AG04450 (cell line): ENCODE data around the gene ZFX. TPM values are rescaled to one million over a fixed set of nuclear protein-coding genes. Genes with fewer than 3 reads are reported as not detected.

Experiments
- CTCF ChIA-PET: fragments of 300-600, 350-600 bp; formaldehyde crosslinking; extraction: SDS; loops from one replicate; lab custom pipeline; 2022; ENCODE audit warnings: antibody characterized with exemption, inconsistent platforms; lab: Charles Lee
- POLR2A ChIA-PET: fragments of 350-600 bp; formaldehyde crosslinking; extraction: SDS; loops from one replicate; lab custom pipeline; 2021; ENCODE audit warnings: antibody characterized with exemption, inconsistent platforms; lab: Yijun Ruan, JAX
- DNase-seq: peaks from one replicate; pipeline ENCODE4 v3.0.0-alpha.2; 2011; ENCODE audit warnings: low read depth, low spot score
- H3K27ac ChIP-seq: one replicate; pipeline ENCODE4 v1.5.1; 2012; ENCODE audit warnings: low read depth, low read length, control low read depth
- H3K27me3 ChIP-seq: one replicate; pipeline ENCODE4 v1.6.0; 2012; ENCODE audit warnings: low read length; ENCODE audit not compliant: control insufficient read depth, insufficient read depth
- H3K4me3 ChIP-seq: 2 replicates; pipeline ENCODE4 v1.5.1; 2011; ENCODE audit warnings: mild to moderate bottlenecking, low read depth, low read length, control low read depth
- H3K9me3 ChIP-seq: 2 replicates; pipeline ENCODE4 v1.5.1; 2012; ENCODE audit warnings: low read length; ENCODE audit not compliant: control insufficient read depth, insufficient read depth
- polyA plus RNA-seq: library from polyadenylated mRNA; depleted of rRNA; stranded (reverse); fragments of >200 nt; gene quantifications from 2 replicates; pipeline ENCODE4 v1.2.3, GENCODE V29; 2011
- TF ChIP-seq, protein P1 (sequence below): IDR thresholded peaks from 2 replicates; pipeline ENCODE4 v1.5.1; 2011; ENCODE audit warnings: low read depth, low read length, control low read depth, inconsistent platforms

The ZFX gene
- polyA plus RNA-seq, 1 experiment: 23.1 TPM

GRCh38 chrX:24210190-24210589, 60.7 kb downstream of the ZFX start:
- Histone ChIP-seq H3K9me3 (no peaks in the 10 kb centered on the region), H3K27ac (no peak overlapping the region), H3K27me3 (no peaks in the 10 kb centered on the region), H3K4me3 (no peak overlapping the region)
- ChIA-PET CTCF (no interaction called here), POLR2A (no interaction called here)
- DNase-seq: no peak
- TF ChIP-seq, protein P1, sequence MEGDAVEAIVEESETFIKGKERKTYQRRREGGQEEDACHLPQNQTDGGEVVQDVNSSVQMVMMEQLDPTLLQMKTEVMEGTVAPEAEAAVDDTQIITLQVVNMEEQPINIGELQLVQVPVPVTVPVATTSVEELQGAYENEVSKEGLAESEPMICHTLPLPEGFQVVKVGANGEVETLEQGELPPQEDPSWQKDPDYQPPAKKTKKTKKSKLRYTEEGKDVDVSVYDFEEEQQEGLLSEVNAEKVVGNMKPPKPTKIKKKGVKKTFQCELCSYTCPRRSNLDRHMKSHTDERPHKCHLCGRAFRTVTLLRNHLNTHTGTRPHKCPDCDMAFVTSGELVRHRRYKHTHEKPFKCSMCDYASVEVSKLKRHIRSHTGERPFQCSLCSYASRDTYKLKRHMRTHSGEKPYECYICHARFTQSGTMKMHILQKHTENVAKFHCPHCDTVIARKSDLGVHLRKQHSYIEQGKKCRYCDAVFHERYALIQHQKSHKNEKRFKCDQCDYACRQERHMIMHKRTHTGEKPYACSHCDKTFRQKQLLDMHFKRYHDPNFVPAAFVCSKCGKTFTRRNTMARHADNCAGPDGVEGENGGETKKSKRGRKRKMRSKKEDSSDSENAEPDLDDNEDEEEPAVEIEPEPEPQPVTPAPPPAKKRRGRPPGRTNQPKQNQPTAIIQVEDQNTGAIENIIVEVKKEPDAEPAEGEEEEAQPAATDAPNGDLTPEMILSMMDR: no peak

DNA sequence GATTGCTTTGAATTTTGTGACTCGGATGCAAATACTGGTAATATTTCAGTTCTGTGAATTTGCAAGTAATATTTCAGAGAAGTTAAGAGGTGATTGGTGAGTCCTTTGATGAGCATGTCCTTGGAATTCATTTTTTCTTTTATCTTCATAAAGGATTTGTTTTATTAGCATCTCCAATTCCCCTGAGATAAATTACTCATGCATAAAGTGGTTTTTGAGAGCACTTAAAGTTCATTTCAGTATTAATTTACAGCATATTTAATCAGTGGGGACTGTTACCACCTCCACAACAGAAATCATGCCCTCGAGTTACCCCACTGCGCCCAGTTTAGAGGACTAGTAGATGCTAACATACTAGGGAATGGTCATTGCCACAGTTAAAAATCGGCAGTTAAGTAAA, 65.0 kb downstream of the ZFX start:
- TF ChIP-seq, protein P1: no peak
- Histone ChIP-seq H3K27ac (no peak overlapping the region), H3K27me3 (no peaks in the 10 kb centered on the region), H3K9me3 (no peaks in the 10 kb centered on the region), H3K4me3 (no peak overlapping the region)
- no peak for DNase-seq
- ChIA-PET CTCF (no interaction called here), POLR2A (no interaction called here)

GRCh38 chrX:24215272-24215671, 65.7 kb downstream of the ZFX start:
- Histone ChIP-seq H3K27ac (no peak overlapping the region), H3K9me3 (no peaks in the 10 kb centered on the region), H3K4me3 (no peak overlapping the region), H3K27me3 (no peaks in the 10 kb centered on the region)
- no peak for DNase-seq
- ChIA-PET CTCF (no interaction called here), POLR2A (no interaction called here)
- TF ChIP-seq, protein P1: no peak

GRCh38 chrX:24216037-24216436, 66.5 kb downstream of the ZFX start:
- Histone ChIP-seq H3K4me3 (no peak overlapping the region), H3K27ac (no peak overlapping the region), H3K27me3 (no peaks in the 10 kb centered on the region), H3K9me3 (no peaks in the 10 kb centered on the region)
- ChIA-PET CTCF (no interaction called here), POLR2A (interaction anchor here (0.6 kb wide), 1 partner anchor 26 kb away, joined by 3 read pairs; no protein-coding TSS in a partner anchor)
- no peak for DNase-seq
- TF ChIP-seq, protein P1: no peak

DNA sequence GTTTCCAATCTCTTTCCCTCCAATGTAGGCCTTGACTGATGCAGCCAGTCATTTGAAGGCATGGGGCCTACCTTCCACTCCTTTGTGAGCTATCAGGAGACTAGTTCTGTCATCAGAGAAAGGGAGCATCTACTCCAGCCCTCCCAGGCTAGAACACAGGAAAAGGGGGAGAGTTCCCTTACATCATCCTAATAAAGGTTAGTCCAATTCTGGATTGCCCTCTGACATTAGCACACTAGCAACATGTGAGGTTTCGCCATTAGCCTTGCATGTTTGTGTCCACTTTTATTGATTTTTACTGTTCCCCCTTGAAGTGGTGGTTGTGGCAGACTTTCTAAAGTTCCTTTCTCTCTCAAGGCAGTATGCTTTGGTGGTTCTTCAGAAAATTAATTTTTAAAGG, 67.3 kb downstream of the ZFX start:
- TF ChIP-seq, protein P1: no peak
- ChIA-PET POLR2A (no interaction called here), CTCF (no interaction called here)
- no peaks in the 10 kb centered on the region for H3K9me3 ChIP-seq
- DNase-seq: no peak
- H3K27me3 ChIP-seq: no peaks in the 10 kb centered on the region
- no peak overlapping the region for H3K27ac ChIP-seq
- H3K4me3 ChIP-seq: no peak overlapping the region
